ENCODE results near the gene RASGRF1.
"Not testable (repeated sequence)": the region's sequence is repeated elsewhere in the genome, so short reads cannot be mapped to it uniquely, and the experiment has no call there.

Gene RASGRF1

DNA sequence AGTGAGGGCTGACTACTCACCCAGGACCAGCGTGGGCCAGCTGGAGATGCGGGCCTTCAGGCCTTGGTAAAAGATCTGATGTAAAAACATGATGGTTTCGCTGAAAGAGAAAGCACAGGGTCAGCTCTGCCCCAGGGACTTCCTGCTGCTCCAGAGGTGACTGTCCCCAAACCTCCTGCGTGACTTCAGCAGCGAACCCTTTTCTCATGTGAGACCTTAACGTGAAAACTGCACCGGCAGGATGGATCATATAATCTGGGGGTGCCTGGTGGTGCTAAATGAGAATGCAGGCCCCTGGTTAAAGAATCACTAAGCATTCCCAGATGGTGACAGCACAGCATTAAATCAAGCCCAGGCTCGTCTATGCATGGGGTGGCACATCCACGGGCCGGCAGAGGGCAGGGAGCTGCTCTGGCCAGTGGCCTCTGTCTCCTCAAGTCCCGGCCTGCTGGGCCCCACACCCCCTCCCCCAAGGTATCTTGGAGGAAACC is 55.4 kb downstream of the RASGRF1 start:
- DNase-seq = no peak

DNA sequence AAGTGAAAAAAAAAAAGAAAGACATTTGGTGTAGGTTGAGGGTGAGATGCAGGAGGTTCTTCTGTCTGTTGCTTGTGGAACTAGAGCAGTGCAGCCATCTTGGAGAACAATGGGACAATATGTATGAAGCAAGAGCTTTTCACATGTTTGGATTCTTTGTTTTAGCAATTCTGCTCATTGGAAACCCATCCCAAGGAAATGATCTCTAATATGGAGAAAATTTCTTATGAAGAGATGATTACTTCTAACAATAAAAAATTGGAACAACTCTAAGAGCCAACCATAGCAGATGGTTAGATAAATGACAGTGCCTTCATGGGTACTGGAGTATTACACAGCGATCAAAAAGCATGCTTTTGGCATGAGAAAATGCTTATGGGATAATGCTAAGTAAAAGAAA is 56.3 kb downstream of the RASGRF1 start:
- no peak for DNase-seq

DNA sequence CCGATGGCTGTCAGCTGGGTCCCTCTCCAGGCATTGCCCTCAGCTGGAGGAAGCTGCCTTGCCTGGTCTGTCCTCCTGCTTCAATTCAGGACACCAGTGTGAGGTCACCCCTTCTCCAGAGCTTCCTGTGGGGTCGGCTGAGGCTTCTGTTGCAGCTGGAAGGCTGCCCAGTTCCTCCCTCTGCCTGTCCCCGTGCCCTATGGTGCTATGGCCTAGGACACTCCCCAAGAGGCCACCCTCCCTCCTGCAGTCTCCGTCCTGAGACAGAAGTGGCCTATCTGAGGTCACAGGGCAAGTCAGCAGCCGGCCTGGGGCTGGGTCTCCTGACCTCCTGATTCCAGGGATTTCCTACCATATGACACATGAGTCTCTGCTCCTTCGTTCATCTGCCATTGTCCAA is 57.9 kb downstream of the RASGRF1 start:
- DNase-seq = no peak

DNA sequence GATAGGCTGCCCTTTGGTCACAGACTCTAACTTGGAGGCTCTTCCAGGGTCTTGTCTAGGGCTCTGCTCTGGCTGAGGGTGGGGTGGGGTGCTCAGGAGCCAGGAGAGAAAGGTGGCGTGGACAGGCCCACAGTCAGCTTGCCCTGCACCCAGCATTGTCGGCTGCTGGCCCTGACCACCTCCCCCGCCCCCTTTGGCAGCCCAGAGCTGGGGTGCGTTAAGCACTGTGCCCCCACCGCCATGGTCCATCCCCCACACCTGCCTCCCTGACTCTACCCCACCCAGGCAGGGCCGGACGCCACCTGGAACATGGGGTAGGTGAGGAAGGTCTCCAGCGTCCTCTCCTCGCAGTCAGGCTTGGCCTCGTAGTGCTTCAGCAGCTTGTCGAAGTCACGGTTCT is 58.8 kb downstream of the RASGRF1 start:
- no peak for DNase-seq

DNA sequence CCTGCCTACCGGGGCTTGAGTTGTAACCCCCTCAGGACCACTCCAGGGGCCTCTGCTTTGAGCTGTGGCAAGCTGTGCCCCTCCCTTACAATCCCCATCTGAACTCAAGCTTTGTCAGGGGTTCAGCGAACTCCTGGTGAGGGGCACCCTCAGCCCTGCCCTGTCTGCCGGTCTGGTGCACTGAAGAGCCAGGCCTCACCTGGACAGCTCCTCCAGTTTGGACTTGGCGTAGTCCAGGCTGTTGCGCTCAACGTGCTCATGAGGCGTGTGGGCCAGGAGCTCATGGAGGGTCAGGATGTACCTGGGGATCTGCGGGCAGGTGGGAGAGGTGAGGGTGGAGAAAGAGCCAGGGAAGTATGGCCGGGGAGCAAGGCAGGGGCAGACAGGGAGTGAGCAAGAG is 59.4 kb downstream of the RASGRF1 start:
- DNase-seq = no peak

DNA sequence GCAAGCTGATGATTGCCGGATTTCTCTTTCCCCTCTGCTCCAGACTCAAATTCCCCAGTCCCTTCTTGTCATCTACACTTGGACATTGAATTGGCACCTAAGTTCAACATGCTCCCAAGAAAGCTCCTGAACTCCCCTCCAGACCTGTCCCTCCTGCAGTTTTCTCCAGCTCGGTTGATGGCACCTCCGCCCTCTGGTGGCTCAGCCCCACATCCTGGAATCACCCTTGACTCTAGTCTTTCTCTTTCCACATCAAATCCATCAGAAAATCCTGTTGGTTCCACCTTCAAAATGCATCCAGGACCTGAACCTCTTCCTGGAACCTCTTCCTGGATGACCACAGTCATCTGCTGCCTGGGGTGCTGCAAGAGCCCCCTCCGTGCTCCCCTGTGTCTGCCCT is 60.1 kb downstream of the RASGRF1 start:
- DNase-seq = no peak

DNA sequence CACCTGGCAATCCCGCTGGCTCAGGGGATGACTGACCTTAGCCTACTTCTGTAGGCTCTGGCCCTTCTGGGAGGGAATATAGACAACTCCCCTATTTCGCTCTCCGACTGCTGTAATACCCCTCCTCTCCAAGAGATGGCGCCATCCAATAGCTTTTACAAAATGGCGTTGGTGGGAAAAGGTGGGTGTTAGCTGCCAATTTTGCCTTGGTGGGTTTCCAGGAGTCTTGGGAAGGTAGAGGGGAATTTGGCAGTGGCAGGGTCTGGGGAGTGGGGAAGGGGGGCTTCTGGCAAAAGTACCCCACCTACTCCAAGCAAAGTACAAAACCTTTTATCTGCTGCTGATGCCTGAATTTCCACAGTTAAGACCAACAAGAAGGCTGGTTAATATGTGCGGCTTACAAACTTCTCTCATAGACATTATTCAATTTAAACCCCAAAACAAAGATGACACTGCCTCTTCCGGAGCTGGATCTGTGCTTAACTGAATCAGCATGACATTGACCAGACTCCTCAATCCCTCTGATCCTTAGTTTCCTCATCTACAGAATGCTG is 62.1 kb downstream of the RASGRF1 start:
- no peak for DNase-seq

DNA sequence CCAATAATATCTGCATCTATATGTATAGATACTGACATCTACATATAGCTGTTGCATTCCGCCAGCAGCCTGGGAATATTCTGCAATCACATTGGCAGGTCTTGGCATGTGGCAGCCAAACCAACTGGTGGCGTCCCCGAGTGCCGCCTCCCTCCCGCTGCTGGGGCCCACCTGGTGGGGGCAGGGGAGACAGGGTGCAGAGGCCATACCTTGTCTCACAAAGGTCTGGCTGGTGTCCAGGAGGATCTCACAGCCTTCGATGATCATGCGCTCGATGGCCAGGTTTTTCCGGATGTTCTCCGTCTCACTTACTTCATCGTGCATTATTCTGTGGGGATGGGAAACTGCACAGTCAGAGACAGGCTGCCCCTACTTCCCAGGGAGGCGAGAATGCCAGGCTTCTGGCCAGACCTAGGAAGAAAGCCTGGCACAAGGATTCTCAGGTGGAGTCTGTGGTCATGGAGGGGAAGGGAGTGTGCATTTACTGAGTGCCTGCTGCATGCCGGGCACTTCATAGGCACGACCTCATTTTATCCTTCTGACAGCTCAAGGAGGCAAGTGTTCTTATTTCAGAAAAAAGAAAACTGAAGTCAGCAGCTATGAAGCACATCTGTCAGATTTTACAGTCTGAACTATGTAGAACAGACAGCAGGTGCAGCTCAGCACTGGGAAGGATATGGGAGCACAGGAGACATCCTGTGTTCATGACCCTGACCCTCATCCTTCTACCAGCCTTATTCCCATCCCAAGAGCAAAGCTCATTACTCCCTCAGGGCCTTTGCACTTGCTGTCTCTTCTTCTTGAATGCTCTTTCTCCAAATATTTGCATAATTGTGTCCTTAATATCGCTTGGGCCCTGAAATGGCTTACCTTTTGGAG is 62.8 kb downstream of the RASGRF1 start:
- DNase-seq = no peak

DNA sequence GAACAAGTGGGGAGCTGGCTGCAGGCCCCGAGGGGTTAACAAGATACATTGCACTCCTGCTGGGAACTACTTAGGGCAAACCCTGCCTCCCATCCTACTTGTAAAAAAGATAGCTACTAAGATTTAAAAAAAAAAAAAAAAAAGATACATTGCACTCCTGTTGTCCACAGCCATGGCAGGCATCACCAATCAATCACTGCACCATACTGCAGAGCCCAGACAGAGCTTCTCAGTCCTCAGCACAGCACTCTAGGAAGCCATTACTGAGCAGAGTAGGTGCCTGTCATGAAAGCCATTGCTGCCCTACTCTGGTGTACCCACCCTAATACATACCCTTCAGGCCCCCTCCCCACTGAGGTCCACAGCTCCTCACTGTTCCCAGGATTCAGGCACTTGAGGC is 64.8 kb downstream of the RASGRF1 start:
- no peak for DNase-seq

DNA sequence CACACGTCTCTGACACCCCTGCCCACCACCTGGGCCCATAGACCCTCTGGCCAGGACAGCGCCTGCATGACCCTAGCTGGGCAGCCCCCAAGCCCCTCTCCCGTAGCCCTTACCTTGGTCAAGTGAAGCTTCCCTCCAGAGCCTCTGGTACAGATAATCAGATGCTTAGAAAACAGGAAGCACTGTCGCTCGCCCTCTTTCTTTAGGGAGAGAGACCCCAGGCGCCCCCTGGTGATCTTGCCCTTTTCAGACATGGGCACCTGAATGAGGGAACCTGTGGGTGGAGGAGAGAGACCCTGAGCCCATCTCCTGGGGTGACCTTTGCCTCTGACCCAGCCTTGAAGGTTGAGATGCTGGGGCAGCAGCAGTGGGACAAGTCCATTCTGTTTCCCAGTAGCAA is 65.4 kb downstream of the RASGRF1 start:
- no peak for DNase-seq

DNA sequence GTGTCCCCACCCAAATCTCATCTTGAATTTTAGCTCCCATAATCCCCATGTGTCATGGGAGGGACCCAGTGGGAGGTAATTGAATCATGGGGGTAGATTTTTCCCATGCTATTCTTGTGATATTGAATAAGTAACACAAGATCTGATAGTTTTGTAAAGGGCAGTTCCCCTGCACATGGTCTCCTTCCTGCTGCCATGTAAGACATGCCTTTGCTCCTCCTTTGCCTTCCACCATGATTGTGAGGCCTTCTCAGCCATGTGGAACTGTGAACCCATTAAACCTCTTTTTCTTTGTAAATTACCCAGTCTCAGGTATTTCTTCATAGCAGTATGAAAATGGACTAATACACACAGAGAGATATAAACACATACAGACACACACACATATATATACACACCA is 66.1 kb downstream of the RASGRF1 start:
- DNase-seq = not testable (repeated sequence)

DNA sequence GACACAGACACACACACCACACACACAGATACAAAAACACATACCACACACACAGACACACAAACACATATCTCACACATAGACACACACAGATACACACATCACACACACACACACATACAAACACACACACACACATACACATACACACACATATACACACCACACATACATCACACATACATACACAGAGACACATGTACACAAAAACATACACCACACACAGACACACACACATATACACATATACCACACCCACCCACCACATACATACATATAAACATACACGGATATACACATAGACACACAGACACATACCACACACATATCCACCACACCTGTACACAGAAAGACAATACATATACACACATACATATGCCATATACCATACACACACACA is 66.7 kb downstream of the RASGRF1 start:
- DNase-seq = no peak

DNA sequence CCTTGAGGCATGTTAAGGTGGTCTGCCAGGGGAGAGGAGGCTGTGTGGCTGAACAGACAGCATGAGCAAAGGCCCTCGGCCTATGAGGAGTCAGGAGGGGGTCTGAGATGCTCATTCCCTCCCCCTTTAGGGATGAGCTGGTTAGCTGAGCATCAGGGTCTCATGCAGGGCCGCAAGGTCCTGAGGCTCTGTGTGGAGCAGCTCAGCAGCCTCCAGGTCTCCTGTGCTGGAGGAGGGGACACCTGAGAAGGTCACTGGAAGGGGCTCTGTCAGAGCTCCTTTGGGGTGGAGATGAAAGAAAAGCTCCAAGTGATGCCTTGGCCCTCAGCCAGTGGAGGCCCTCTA is 67.1 kb downstream of the RASGRF1 start:
- no peak for DNase-seq

DNA sequence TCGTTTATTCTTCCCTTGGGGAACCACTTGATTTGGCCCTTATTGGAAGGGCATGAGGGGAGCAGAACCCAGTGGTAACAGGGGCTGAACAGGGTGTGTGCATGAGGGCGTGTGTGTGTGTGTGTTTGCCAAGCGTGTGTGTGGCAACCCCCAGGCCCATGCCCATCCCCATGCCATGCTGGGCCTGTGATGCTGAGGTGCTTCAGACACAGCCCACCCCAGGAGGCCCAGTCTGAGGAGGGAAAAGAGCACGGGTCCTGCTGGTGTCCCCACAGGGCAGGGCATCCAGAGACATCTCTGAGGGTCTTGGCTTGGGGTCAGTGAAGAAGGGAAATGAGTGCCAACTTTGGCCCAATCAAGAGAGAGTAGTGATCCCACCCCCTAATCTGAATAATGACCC is 71.6 kb downstream of the RASGRF1 start:
- no peak for DNase-seq

DNA sequence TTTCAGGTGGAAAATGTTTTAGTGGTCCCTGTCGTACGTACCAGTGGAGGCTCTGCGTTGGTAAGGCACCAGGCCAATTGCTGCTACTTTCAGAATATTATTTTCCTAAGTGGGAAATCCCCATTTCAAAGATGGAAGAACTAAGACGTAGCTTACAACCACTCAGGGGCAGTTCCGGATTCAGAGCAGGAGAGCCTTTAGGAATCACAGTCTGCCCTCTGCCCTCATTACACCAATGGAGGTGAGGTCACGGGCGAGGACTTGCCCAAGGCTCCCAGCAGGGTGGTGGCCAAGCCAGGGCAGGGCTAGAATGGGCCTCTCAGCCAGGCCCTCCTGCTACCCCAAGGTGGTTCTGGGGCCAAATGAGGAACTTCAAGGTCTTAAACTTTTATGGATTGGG is 72.6 kb downstream of the RASGRF1 start:
- DNase-seq = no peak

DNA sequence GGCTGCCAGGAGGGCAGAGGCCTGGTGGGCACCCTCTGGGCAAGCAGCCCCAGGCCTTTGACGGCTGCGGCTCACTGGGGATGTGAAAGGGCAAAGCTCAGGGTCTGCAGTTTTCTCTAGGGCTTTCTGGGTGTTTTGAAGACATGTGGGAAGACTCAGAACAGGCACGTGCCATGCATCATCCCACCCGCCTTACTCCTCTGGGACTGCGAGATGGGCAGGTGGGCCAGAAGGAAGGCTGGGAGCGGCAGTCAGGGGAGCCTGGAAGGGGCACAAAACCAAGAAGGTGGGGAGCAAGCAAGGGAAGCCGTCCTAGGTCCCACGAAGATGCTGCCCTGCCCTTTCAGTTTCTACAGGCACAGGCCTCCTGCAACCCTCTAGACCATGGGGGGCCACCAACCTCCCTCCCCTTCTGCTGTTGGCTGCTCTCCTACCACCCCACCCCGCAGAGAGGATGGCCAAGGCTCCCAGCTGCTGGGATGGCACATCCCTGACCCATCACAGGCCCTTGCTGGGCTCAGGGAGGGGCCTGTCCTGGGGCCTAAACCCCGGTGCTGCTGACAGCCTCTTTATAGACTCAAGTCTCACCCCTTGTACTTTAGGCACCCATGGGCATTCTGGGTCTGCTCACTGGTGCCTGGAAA is 73.9 kb downstream of the RASGRF1 start:
- DNase-seq = no peak

DNA sequence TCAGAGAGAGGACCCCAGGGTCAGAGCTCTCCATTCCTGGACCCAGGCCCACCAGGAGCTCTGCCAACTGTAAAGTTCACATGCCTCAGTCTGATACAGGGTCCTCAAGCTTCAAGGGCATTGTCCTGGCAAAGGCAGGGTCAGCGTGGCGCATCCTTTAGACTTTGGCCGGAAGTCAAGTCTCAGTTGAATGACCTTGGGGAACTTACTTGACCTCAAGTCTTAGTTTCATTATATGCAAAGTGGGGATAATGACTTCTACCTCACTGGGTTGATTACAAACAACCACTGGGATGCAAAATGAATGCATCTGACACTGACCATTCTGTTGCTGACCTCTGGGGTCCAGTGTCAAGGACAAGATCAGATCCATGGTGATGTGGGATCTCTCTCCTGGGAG is 75.2 kb downstream of the RASGRF1 start:
- no peak for DNase-seq

DNA sequence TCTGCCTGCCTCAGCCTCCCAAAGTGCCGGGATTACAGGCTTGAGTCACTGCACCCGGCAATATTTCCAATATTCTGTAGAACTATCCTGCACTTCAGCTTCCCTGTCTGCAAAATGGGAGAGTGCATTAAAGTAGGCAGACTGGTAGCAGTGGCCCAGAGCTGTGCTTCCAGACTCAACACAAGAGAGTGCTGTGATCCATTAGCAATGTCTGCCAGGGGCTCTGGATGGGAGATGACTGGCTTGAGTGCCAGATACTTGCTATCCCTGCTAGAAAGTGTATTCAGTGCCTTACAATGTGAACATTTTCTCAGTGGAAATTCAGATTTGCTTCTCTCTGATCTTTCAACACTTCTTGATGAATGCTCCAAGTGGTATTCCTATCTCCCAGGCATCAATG is 80.3 kb downstream of the RASGRF1 start:
- no peak for DNase-seq

DNA sequence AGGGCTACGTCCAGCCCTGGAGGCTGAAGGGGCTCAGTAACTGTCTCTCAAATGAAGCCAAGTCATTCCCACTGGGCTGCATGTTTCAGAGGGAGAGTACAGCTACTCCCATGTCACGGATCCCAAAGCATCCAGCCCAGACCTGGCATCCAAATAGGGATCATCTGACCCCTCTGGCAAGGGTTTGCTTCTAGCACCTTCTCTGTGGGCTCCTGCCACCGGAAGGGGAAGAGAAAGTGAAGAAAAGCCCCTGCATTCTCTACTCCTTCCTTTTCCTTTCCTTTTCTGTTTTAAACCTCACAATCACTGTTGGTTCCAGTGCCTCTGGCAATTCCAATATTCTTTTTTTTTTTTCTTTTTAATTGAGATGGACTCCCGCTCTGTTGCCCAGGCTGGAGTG is 81.2 kb downstream of the RASGRF1 start:
- no peak for DNase-seq

DNA sequence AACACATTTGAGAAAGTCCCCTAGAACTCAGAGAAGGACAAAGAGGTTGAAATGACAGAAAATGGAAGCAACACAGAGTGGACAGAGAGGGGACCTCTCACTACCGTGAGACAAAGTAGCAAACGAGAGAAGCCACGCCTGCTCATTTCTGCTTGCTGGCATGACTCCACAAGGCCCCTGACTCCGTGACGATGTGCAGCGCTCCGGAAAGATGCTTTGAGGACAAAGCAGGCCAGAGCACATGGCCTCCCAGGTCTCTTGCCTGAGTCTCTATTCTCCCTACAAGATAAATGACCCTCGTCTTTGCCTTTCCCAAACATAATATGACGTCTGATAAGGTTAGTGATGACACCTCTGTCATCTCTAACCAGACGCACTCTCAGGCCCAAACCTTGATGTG is 81.9 kb downstream of the RASGRF1 start:
- no peak for DNase-seq

DNA sequence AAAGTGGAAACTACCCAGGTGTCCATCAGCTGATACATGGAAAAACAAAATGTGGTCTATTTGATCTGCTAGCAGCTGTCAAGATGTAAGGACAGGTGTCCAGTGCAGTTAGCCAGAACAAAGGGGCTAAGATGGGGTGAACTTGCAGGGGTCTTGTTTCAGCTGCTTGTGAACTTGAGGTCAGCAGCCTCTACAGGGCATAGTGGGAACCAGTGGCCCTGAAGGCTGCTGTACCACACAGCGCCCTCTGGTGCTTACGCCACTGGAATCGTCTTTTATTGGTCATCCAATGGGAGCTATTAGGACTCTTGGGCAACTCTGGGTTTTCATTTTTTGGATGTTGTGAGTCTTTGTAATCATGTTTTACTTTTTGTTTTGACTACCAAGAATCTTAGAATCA is 83.5 kb downstream of the RASGRF1 start:
- no peak for DNase-seq

DNA sequence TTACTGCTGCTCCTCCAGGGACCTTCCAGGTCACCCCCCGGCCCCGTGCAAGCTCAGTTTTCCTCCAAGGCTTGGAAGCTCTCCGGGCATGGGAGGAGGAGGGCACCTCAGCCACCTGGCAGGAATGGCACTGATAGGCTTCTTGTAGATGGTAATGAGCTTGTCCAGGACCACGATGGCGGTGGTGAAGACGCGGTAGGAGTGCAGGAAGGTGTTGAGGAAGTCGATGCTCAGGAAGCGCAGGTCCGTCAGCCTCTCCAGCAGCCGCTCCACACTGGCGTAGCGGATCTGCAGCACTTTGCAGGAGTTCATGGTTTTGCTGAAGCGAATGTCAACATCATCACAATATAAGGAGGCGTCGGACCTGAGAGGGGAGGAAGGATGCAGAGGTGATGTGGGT is 84.5 kb downstream of the RASGRF1 start:
- no peak for DNase-seq

DNA sequence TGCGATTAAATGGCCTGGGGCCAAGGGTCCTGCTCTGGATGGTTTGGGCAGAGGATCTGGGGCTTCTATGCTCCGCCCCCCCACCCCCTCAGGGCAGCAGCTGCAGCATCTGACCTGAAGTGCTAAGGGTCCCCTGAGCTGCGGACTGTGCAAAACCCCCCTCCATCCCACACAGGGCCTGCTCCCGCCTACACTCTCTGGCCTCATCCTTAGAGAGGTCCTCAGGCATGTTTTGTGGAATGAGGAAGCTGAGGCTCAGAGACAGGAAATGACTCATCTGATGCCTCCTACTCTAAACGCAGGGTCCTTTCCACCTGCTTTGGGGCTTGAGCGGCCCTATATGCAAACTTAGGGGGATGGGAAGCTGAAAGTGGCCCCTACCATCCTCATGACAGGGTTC is 86.2 kb downstream of the RASGRF1 start:
- DNase-seq = no peak

DNA sequence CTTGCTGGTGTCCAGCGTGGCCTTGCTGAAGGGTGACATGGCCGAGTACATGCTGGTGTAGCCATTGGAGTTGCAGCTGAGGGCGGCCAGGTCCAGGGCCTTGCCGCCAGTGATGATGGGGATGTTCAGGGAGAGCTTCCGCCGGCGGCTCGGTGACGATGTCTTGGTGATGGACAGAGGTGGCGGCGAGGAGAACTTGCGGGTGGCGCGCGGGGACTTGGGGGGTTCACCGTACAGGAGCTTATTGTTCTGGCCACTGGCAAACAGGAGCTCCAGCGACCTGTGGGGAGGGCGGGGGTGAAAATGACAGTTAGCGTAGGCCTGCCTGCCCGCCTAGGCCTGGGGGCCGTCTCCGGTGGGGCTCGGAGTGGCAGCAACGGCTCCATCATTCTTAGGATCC is 86.7 kb downstream of the RASGRF1 start:
- DNase-seq = no peak

Data from NCI-H1417 treated with DMSO at 0.1 percent for 48 hours (cell line).